Measurements from ENCODE around the gene PBX3. TPM values are rescaled to one million over a fixed set of nuclear protein-coding genes. Genes with fewer than 3 reads are reported as not detected.

PBX3 gene
- total RNA-seq, 1 experiment from 2014 or later, result 46.0 TPM

GRCh38 chr9:125946397-125946796 lies 199.2 kb downstream of the PBX3 start:
- H3K23me2 ChIP-seq (ENCODE audit: insufficient read length, low read depth, low read length, poor library complexity, severe bottlenecking), result no peaks in the 10 kb centered on the region
- no peak overlapping the region for H3K18ac ChIP-seq (ENCODE audit: insufficient read length, low read depth, low read length)
- no peaks in the 10 kb centered on the region for H3K79me1 ChIP-seq (ENCODE audit: insufficient read depth, low read depth, low read length, poor library complexity, severe bottlenecking)
- H4K8ac ChIP-seq (replicated peaks; ENCODE audit: insufficient read length, low read depth, low read length), result no peak overlapping the region
- no peak for TF ChIP-seq CTCF (conservative IDR thresholded peaks at IDR 0.05)
- H2BK12ac ChIP-seq (ENCODE audit: insufficient read length, low read depth, low read length), result no peak overlapping the region
- H3K4me2 ChIP-seq (ENCODE audit: insufficient read depth, insufficient read length, low read length), result no peak overlapping the region
- Mint-ChIP-seq H3K27ac (no peak overlapping the region), H3K9me3 (peaks cover 13 to 16% of the 10 kb centered on the region in 2 experiments), H3K36me3 (ENCODE audit: insufficient read depth in 1 of 3, low read depth in 3 of 3) (peaks cover 22 to 35% (median 30%) of the 10 kb centered on the region in 3 experiments), H3K27me3 (ENCODE audit: low read depth) (no peaks in the 10 kb centered on the region), H3K4me3 (no peak overlapping the region), H3K4me1 (peaks cover 22 to 24% of the 10 kb centered on the region in 2 experiments)
- no peak overlapping the region for H2AK5ac ChIP-seq (ENCODE audit: insufficient read length, low read length)
- H4K91ac ChIP-seq (ENCODE audit: insufficient read length, low read depth, low read length), result no peak overlapping the region
- no peak overlapping the region for H2BK120ac ChIP-seq (ENCODE audit: low read depth, low read length, poor library complexity, severe bottlenecking)
- H3T11ph ChIP-seq (ENCODE audit: low read length), result no peak overlapping the region
- no peak overlapping the region for H2BK20ac ChIP-seq (ENCODE audit: low read depth, low read length, poor library complexity, severe bottlenecking)
- H2BK5ac ChIP-seq (ENCODE audit: insufficient read length, low read length), result no peak overlapping the region
- no peak overlapping the region for H3K14ac ChIP-seq (ENCODE audit: insufficient read depth, low read length)
- no peak overlapping the region for H3K9ac ChIP-seq (ENCODE audit: extremely low read depth, insufficient read length, low read length)
- no peaks in the 10 kb centered on the region for H3K27me3 ChIP-seq (ENCODE audit: insufficient read depth, low read length)
- no peaks in the 10 kb centered on the region for H3K79me2 ChIP-seq (ENCODE audit: insufficient read depth, low read length)
- no peak for DNase-seq
- H4K5ac ChIP-seq (ENCODE audit: insufficient read length, low read depth, low read length), result no peak overlapping the region
- H4K20me1 ChIP-seq (ENCODE audit: control insufficient read depth, insufficient read depth, insufficient read length), result no peaks in the 10 kb centered on the region
- no peaks in the 10 kb centered on the region; the same call in 1 of the 2 replicates for H3K4me1 ChIP-seq (ENCODE audit: insufficient read depth, low read length)
- no peak overlapping the region for H3K56ac ChIP-seq (ENCODE audit: insufficient read length, low read depth, low read length)
- H2BK15ac ChIP-seq (ENCODE audit: low read depth, low read length), result no peak overlapping the region
- H2AFZ ChIP-seq (ENCODE audit: low read length), result no peak overlapping the region
- H3K23ac ChIP-seq (ENCODE audit: insufficient read length, low read depth, low read length), result no peak overlapping the region
- H3K9me3 ChIP-seq (ENCODE audit: control insufficient read depth, low read depth, low read length), result no peaks in the 10 kb centered on the region
- H3K4ac ChIP-seq (ENCODE audit: low read depth, low read length), result no peak overlapping the region
- no peak overlapping the region for H3K27ac ChIP-seq (ENCODE audit: insufficient read length, low read depth, low read length)
